Retinal pigment epithelial cell (primary cell): ENCODE data around the gene GBA2.

Experiments used
- DNase-seq: peaks from one replicate; pipeline ENCODE4 v3.0.0-alpha.2; 2010; ENCODE audit warnings: low read depth
- H3K4me3 ChIP-seq: 2 replicates; pipeline ENCODE4 v1.5.1; 2011; ENCODE audit warnings: mild to moderate bottlenecking, low read length, control low read depth, moderate library complexity
- CTCF ChIP-seq: conservative IDR thresholded peaks from 2 replicates; pipeline ENCODE4 v1.5.1; 2011; ENCODE audit warnings: low read depth, low read length, control low read depth, inconsistent platforms

The GBA2 gene

GRCh38 chr9:35741740-35742139 is 7.3 kb downstream of the GBA2 start:
- DNase-seq: no peak
- no peak for TF ChIP-seq CTCF
- H3K4me3 ChIP-seq: no peak overlapping the region

- no peak overlapping the region for H3K4me3 ChIP-seq
- TF ChIP-seq CTCF: no peak
- no peak for DNase-seq
These were observed 8.8 kb downstream of the GBA2 start for GRCh38 chr9:35740243-35740642.

GRCh38 chr9:35738924-35739323 is 10.1 kb downstream of the GBA2 start:
- TF ChIP-seq CTCF: no peak
- DNase-seq: no peak
- no peak overlapping the region for H3K4me3 ChIP-seq

- no peak overlapping the region for H3K4me3 ChIP-seq
- no peak for DNase-seq
- no peak for TF ChIP-seq CTCF
These were observed 10.8 kb downstream of the GBA2 start for GRCh38 chr9:35738186-35738585.

GRCh38 chr9:35737143-35737542 is 11.9 kb downstream of the GBA2 start:
- no peak for DNase-seq
- no peak for TF ChIP-seq CTCF
- H3K4me3 ChIP-seq: no peak overlapping the region

- DNase-seq: no peak
- TF ChIP-seq CTCF: peak; percentile 98
These were observed 12.8 kb downstream of the GBA2 start for GRCh38 chr9:35736201-35736633.

GRCh38 chr9:35734096-35734495 is 14.9 kb downstream of the GBA2 start:
- no peak overlapping the region for H3K4me3 ChIP-seq
- no peak for TF ChIP-seq CTCF
- no peak for DNase-seq

More at GRCh38 chr9:35736201-35736633, 12.8 kb downstream of the GBA2 start:
- H3K4me3 ChIP-seq: no peak overlapping the region
